Vagina (tissue), 2 donors: ENCODE data around the gene TSTD2.

Experiments used
- CTCF ChIP-seq, 3 experiments: fragments of 450-650 bp in 2 of 3; fragments of 200-600 bp in 1 of 3; sonication (generic) in 1 of 3; IDR thresholded peaks; one replicate each; pipeline ENCODE4 v1.5.1; 2017 to 2019; ENCODE audit warnings: antibody characterized with exemption in 3 of 3, mild to moderate bottlenecking in 2 of 3, moderate library complexity in 2 of 3
- POLR2A ChIP-seq, 2 donors: fragments of 450-650 bp; IDR thresholded peaks; one replicate each; pipeline ENCODE4 v1.6.1; 2017; ENCODE audit warnings: antibody characterized with exemption in 2 of 2, mild to moderate bottlenecking in 2 of 2, moderate library complexity in 2 of 2
- POLR2AphosphoS5 ChIP-seq, 2 donors: sonication (generic); formaldehyde crosslinking; IDR thresholded peaks; one replicate each; pipeline ENCODE4 v1.9.0; 2017; ENCODE audit warnings: antibody characterized with exemption in 2 of 2, mild to moderate bottlenecking in 2 of 2, low read depth in 1 of 2; ENCODE audit not compliant: insufficient read depth in 1 of 2

DNA sequence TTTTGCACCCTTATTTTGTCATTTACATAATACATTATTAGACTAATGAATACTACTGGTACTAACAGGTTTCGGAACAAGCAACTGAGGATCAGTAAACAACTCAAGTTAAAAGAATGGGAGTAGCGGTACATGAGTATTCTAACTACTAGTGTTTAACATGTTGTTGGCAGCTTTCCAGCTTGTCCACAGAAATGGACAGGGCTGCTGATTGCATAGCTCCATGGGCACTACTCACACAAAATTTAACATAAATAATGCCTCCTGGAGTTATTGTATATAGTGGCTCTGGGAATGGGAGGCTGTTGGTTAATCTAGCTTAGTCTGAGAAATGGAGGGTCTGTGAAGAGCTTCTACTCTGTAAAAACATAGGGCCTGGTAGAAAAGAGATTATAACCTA, 7.2 kb upstream of the TSTD2 start:
- no peak for TF ChIP-seq CTCF (IDR thresholded peaks at IDR 0.05)
- TF ChIP-seq POLR2A (IDR thresholded peaks at IDR 0.05) = no peak
- TF ChIP-seq POLR2AphosphoS5 (IDR thresholded peaks at IDR 0.05; ENCODE audit: insufficient read depth in 1 of 2, low read depth in 1 of 2) = no peak
